Mucosa of descending colon (tissue), 3 donors: ENCODE data around the gene OAF. TPM values are rescaled to one million over a fixed set of nuclear protein-coding genes. Genes with fewer than 3 reads are reported as not detected.
"Not testable (repeated sequence)": the region's sequence is repeated elsewhere in the genome, so short reads cannot be mapped to it uniquely, and the experiment has no call there.

Experiments used
- ATAC-seq: fragments of 200-7000 bp; cut with Tn5 transposase; one replicate; pipeline ENCODE4 v1.9.1; 2020; ENCODE audit warnings: mild to moderate bottlenecking, moderate library complexity
- DNase-seq, 3 donors: peaks; one replicate each; pipeline ENCODE4 v3.0.0-alpha.2; 2020
- H3K36me3 ChIP-seq: fragments of 200-600 bp; one replicate; pipeline ENCODE4 v1.8.0; 2021; ENCODE audit warnings: low read depth, mild to moderate bottlenecking
- H3K4me1 ChIP-seq: fragments of 200-600 bp; one replicate; pipeline ENCODE4 v1.8.0; 2021; ENCODE audit warnings: low read depth, mild to moderate bottlenecking
- H3K4me3 ChIP-seq: fragments of 200-600 bp; one replicate; pipeline ENCODE4 v1.8.0; 2021; ENCODE audit warnings: mild to moderate bottlenecking
- H3K9me3 ChIP-seq: fragments of 200-600 bp; one replicate; pipeline ENCODE4 v1.8.0; 2021; ENCODE audit warnings: mild to moderate bottlenecking
- CTCF ChIP-seq: fragments of 200-600 bp; IDR thresholded peaks from one replicate; pipeline ENCODE4 v1.8.0; 2022; ENCODE audit warnings: antibody characterized with exemption, mild to moderate bottlenecking
- intact Hi-C, 2 donors: fragments of 100-400 bp; cut with DNase I in 1 of 2; cut with micrococcal nuclease in 1 of 2; formaldehyde crosslinking; loops; one replicate each; pipeline versions ENCODE4 v1.11.0 to v1.11.1; 2022; cut with DNase I, micrococcal nuclease
- total RNA-seq, 3 donors: library from RNA; stranded (reverse); fragmentation: NEBNext Ultra II Directional in 2 of 3; extraction: Animal tissue kit (Norgen Biotek cat#: 25700) in 2 of 3; gene quantifications; one replicate each; pipeline versions ENCODE4 v1.2.1 to v1.2.4, GENCODE V29; 2021 to 2023
- donor health status: DM: no; HTN: no; CAD: no; lungs with moderate emphysema.
- donor health status: DM: no; HTN: no; CAD: no.
- donor health status: DM: no; HTN: yes; CAD: no.

The OAF gene
- total RNA-seq, 3 donors from 2014 or later = 96.4 to 217 (median 133) TPM

GRCh38 chr11:120268686-120269085, 57.9 kb downstream of the OAF start:
- DNase-seq (no peak), ATAC-seq (no peak)
- Histone ChIP-seq H3K9me3 (no peaks in the 10 kb centered on the region), H3K4me1 (no peaks in the 10 kb centered on the region), H3K4me3 (no peak overlapping the region), H3K36me3 (no peaks in the 10 kb centered on the region)
- TF ChIP-seq CTCF = no peak
- intact Hi-C loops = no loop called here

- no peak for DNase-seq
- no peaks in the 10 kb centered on the region for H3K4me1 ChIP-seq
- intact Hi-C loops = no loop called here
- no peaks in the 10 kb centered on the region for H3K9me3 ChIP-seq
- ATAC-seq = no peak
- TF ChIP-seq CTCF = no peak
- no peaks in the 10 kb centered on the region for H3K36me3 ChIP-seq
- no peak overlapping the region for H3K4me3 ChIP-seq
Measured at GRCh38 chr11:120270386-120270785, 59.6 kb downstream of the OAF start.

- DNase-seq = no peak
- H3K4me1 ChIP-seq = no peaks in the 10 kb centered on the region
- H3K4me3 ChIP-seq = no peak overlapping the region
- H3K9me3 ChIP-seq = no peaks in the 10 kb centered on the region
- no peak for TF ChIP-seq CTCF
- ATAC-seq = no peak
- intact Hi-C loops = no loop called here
- no peaks in the 10 kb centered on the region for H3K36me3 ChIP-seq
Measured at GRCh38 chr11:120271672-120272071, 60.8 kb downstream of the OAF start.

- H3K4me1 ChIP-seq = no peaks in the 10 kb centered on the region
- no peaks in the 10 kb centered on the region for H3K36me3 ChIP-seq
- DNase-seq (no peak), ATAC-seq (no peak)
- H3K4me3 ChIP-seq = no peak overlapping the region
- no peak for TF ChIP-seq CTCF
- H3K9me3 ChIP-seq = no peaks in the 10 kb centered on the region
- intact Hi-C loops = no loop called here
Measured at GRCh38 chr11:120272303-120272702, 61.5 kb downstream of the OAF start.

- ATAC-seq (no peak), DNase-seq (no peak)
- intact Hi-C loops = no loop called here
- no peak for TF ChIP-seq CTCF
- H3K4me1 ChIP-seq = no peaks in the 10 kb centered on the region
- H3K4me3 ChIP-seq = no peak overlapping the region
- no peaks in the 10 kb centered on the region for H3K36me3 ChIP-seq
- no peaks in the 10 kb centered on the region for H3K9me3 ChIP-seq
Measured at GRCh38 chr11:120273432-120273831, 62.6 kb downstream of the OAF start.

GRCh38 chr11:120273956-120274355, 63.1 kb downstream of the OAF start:
- intact Hi-C loops, H3K9me3 ChIP-seq, ATAC-seq, H3K4me3 ChIP-seq, DNase-seq, H3K4me1 ChIP-seq, H3K36me3 ChIP-seq: not testable (repeated sequence)
